Activated T-cell treated with anti-CD3 and anti-CD28 coated beads for 48 hours (primary cell): ENCODE data around the gene CBS.
"Not testable (repeated sequence)": the region's sequence is repeated elsewhere in the genome, so short reads cannot be mapped to it uniquely, and the experiment has no call there.

Experiments
- DNase-seq: peaks from one replicate; pipeline ENCODE4 v3.0.0-alpha.2; 2020; ENCODE audit warnings: low read depth

The CBS gene

DNA sequence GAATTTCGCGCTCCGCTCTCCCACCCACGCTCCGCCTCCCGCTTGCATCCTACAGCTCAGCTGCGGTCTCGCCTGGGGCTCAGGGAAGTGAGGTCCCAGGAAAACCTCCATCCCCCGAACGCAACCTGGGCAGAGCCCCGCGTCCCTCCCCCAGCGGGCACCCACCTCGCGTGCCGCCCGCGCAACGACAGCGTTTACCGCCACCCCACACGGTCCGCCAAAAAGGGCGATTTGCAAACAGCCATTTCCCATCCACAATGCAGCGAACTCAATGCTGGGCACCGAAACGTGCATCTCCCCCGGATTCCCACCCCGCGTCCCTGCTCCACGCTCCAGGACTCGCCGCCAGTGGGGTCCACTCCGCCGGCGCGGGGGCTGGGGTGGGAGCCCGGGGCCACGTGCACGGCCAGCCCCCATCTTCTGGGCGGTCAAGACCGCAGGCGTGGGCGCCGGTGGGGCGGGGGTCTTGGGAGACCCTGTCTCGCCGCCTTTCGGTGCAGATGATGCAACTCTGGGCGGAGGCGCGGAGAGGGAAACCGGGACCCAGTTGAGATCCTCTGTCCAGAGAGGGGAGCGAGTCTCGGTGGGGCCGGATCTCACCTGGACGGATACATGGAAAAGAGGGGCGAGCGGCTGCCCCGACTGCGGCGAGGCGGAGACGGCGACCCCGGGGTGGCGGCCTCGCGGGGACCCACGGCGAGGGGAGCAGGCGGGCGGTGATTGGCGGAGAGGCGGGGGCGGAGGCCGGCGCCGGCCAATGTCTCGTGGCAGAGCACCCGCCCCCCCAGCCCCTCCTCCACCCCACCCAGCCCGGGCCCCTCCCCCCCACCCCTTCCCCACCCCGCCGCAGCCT lies at the start of gene CBS:
Gene CBS, minus strand, starts transcription at position 666 of the 853 bp plus-strand sequence. CDS start 3,642 bp downstream, outside the sequence.
- DNase-seq, result not testable (repeated sequence)

DNA sequence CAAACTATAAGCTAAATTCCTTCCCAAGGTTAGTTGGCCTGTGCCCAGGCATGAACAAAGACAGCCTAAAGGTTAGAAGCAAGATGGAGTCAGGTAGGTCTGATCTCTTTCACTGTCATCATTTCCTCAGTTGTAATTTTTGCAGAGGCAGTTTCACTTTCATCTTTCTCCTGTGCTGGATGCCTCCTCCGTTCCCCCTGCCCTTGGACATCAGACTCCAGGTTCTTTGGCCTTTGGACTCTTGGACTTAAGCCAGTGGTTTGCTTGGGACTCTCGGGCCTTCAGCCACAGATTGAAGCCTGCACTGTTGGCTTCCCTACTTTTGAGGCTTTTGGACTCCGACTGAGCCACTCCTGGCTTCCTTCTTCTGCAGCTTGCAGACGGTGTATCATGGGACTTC lies 40.3 kb upstream of the CBS start:
- DNase-seq, result not testable (repeated sequence)

DNA sequence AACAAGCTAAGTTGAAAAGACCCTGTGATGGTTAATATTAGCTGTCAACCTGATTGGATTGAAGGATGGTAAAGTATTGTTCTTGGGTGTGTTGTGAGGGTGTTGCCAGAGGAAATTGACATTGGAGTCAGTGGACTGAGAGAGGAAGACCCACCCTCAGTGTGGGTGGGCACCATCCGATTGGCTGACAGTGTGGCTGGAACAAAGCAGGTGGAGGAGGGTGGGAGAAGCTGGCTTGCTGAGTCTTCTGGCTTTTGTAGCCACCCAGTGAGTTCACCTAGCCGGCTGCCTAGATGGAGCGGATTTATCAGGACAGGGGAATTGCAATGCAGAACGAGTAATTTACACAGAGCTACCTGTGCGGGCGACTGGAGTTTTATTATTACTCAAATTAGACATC lies 38.8 kb upstream of the CBS start:
- not testable (repeated sequence) for DNase-seq

GRCh38 chr21:43109006-43109405 lies 33.4 kb upstream of the CBS start:
- not testable (repeated sequence) for DNase-seq

GRCh38 chr21:43108177-43108576 lies 32.5 kb upstream of the CBS start:
- DNase-seq, result not testable (repeated sequence)

DNA sequence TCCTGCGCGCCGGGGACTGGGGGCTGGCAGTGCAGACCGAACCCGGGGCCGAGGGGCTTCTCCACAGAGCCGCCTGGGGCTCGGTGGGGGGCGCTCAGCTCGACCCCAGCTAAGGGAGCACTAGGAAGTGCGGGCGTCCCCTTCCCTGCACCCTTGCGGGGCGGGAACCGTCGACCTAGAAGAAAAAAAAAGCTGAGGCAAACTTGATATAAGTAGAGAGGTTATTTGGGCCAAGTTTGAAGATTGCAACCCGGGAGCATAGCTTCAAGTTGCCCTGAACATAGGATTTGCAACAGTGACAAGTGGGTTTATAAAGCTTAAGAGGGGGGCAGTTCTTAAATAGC lies 32.1 kb upstream of the CBS start:
- DNase-seq, result not testable (repeated sequence)

- DNase-seq, result peak; percentile 76
Observed at GRCh38 chr21:43106965-43107793, 31.5 kb upstream of the CBS start, which contains the start of gene U2AF1. Gene U2AF1 (minus strand): TSS chr21:43107570. CDS start chr21:43107494, 76 bp downstream.

DNA sequence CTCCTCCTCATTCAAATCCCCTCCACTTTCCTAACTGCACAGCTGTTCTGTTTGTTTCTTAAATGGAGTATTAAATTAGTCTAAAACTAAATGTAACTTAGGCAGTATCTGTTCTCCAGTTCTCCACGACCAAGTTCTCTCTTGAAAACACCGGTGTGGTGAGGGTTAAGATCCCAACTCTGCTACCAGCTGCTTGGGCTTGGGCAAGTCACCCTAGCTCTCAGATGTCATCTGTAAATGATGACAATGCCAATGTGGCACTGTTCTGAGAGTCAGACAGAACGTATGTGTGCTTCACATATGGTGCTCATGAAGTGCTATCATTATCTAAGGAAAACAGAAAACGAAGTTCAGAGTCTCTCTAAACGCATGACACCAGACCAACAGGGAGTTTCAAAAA lies 29.0 kb upstream of the CBS start:
- DNase-seq, result not testable (repeated sequence)

- not testable (repeated sequence) for DNase-seq
Observed at GRCh38 chr21:43102281-43102680, 26.6 kb upstream of the CBS start.

- not testable (repeated sequence) for DNase-seq
Observed at GRCh38 chr21:43101676-43102075, 26.0 kb upstream of the CBS start.

DNA sequence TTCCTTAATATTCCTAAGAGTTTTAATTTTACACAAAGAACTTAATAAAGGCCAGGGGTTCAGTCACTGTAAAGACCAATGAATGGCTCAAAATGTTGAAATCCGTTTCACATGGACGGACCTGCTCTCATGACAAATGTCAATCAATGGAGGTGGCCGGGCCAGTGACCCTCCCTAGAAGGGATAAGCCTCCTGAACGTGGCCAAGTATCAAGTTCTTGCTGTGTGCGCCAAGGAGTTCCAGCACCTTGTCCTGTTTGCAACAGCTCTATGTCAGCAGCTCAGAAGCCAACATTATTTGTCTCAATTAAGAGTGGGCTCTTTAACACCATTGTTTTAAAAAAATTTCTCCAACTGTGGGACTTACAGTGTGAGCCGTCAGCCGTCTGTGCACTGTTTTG lies 25.4 kb upstream of the CBS start:
- DNase-seq, result not testable (repeated sequence)

- not testable (repeated sequence) for DNase-seq
Observed at GRCh38 chr21:43091979-43092614, 16.5 kb upstream of the CBS start.

GRCh38 chr21:43090947-43091346 lies 15.3 kb upstream of the CBS start:
- DNase-seq, result not testable (repeated sequence)

GRCh38 chr21:43089463-43089862 lies 13.8 kb upstream of the CBS start:
- not testable (repeated sequence) for DNase-seq

DNA sequence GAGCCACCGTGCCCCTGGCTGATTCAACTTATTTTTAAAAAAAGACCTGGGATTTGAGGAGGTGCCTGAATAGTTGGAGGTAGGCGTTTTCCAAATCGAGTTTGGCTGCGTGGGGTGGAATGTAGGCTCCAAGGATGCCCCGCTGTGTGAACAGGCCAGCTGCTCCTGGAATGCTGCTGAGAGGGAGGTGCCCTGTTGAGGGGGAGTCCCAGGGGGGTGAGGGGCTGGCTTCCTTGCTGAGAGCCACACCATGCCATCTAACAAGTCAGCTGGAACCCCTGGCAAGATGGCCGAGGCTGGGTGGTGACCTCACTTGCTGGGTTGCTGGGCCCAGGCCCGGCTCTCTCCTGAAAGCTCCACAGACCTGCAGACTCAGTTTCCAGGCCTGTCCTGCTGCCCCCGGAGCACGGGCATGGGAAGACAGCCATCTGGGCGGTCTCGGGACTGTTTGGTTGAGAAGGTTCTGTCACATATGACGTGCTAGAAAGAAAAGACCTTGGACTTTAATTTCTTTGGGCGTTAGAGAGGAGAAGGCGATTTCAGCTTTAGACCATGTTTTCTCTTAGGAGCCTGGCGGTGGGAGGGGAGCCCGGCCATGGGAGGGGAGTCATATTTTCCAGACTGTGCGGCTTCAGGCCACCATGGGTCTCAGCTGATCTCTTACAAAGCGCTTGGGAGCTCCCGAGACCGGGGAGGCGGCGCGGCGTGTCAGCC lies 7.1 kb upstream of the CBS start:
- DNase-seq, result not testable (repeated sequence)

DNA sequence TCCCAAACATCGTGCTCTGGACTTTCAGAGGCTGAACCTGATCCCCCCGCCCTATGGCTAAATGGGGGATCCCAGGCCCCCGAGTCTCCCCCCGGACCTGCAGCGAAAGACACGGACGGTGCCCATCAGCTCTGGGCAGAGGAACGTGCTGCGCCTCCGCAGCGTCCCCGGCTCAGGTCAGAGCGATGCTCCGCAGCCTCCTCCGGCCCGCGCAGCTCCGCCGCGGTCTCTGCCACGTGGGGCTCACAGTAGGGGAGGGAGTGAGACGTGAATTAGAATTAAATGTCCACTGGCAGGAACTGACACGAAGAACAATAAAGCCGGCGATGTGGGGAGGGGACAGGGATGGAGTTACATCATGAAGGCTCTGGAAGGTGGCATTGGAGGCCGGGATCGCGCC lies 1.0 kb upstream of the CBS start:
- DNase-seq, result not testable (repeated sequence)

- not testable (repeated sequence) for DNase-seq
Observed at GRCh38 chr21:43076023-43076637, 495 bp upstream of the CBS start.

DNA sequence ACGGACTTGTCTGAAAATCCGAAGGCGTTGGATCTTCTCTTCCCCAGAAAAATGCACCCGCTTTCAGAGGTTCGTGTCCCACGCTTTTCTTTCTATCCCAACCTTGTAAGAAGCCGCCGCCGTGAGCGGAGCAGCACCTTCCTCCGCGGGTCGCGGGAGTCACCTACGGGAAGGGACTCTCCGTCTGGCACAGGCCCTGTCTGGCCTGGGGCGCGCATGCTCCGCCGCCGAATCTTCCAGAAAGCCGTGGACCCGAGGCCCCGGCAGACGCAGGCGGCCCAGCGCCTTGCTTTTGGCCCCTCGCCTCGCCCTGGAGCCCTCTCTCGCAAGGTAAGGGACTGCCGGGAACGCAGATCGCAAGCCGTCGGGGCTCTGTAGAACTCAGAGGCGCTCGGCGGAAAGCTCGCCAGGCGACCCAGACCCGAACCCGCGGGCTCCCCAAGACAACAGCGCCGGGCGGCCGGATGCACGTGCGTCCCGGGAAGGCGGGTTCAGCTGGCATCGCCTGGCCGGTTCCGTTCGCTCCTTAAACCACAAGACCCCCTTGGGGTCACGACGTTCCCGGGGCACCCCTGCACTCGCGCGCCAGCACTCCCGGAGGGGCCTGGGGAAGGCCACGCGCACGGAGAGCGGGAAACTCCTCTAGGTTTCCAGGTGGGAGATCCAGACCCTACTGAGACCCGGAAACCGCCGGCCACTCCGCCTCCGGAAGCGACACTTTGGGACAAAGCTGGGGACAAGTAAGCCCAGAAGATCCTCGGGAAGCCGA lies 1.1 kb downstream of the CBS start:
- DNase-seq, result not testable (repeated sequence)

DNA sequence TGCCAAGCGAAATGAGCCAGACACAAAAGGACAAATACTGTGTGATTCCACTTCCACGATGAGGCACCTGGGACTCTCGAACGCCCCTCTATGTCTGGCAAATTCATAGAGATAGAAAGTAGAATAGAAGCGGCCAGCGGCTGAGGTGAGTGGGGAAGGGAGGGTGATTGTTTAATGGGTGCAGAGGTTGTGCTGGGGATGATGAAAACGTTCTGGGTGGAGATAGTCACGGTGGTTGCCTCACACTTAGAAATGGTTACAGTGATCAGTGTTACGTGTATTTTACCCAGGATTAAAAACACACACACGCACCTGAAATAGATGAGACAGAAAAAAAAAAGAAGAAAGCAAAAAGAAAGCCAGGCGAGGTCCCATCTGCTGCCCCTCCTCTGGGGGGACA lies 2.9 kb downstream of the CBS start:
- DNase-seq, result not testable (repeated sequence)

- not testable (repeated sequence) for DNase-seq
Observed at GRCh38 chr21:43069682-43070081, 6.0 kb downstream of the CBS start.
